ENCODE measurements around the gene FOXB1.

GRCh38 chr15:59963322-59963721 lies 40.8 kb upstream of the FOXB1 start:
- TF ChIP-seq ZNF562 (CRISPR knock-in tag; IDR thresholded peaks at IDR 0.05; ENCODE audit: borderline replicate concordance) = no peak
- TF ChIP-seq, protein P1, sequence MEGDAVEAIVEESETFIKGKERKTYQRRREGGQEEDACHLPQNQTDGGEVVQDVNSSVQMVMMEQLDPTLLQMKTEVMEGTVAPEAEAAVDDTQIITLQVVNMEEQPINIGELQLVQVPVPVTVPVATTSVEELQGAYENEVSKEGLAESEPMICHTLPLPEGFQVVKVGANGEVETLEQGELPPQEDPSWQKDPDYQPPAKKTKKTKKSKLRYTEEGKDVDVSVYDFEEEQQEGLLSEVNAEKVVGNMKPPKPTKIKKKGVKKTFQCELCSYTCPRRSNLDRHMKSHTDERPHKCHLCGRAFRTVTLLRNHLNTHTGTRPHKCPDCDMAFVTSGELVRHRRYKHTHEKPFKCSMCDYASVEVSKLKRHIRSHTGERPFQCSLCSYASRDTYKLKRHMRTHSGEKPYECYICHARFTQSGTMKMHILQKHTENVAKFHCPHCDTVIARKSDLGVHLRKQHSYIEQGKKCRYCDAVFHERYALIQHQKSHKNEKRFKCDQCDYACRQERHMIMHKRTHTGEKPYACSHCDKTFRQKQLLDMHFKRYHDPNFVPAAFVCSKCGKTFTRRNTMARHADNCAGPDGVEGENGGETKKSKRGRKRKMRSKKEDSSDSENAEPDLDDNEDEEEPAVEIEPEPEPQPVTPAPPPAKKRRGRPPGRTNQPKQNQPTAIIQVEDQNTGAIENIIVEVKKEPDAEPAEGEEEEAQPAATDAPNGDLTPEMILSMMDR (CRISPR knock-in tag; IDR thresholded peaks at IDR 0.05) = no peak
- no peak for TF ChIP-seq SMAD3 (CRISPR knock-in tag; IDR thresholded peaks at IDR 0.05)
- TF ChIP-seq, protein P2, sequence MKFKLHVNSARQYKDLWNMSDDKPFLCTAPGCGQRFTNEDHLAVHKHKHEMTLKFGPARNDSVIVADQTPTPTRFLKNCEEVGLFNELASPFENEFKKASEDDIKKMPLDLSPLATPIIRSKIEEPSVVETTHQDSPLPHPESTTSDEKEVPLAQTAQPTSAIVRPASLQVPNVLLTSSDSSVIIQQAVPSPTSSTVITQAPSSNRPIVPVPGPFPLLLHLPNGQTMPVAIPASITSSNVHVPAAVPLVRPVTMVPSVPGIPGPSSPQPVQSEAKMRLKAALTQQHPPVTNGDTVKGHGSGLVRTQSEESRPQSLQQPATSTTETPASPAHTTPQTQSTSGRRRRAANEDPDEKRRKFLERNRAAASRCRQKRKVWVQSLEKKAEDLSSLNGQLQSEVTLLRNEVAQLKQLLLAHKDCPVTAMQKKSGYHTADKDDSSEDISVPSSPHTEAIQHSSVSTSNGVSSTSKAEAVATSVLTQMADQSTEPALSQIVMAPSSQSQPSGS (CRISPR knock-in tag; IDR thresholded peaks at IDR 0.05) = no peak
- no peak for TF ChIP-seq RFX5 (IDR thresholded peaks at IDR 0.05; ENCODE audit: low read depth, low read length)
- no peak for TF ChIP-seq HNF1A (IDR thresholded peaks at IDR 0.05; ENCODE audit: low read depth)
- TF ChIP-seq HNF1A (CRISPR knock-in tag; IDR thresholded peaks at IDR 0.05; ENCODE audit: borderline replicate concordance) = no peak
- no peak for TF ChIP-seq BRCA1 (CRISPR knock-in tag; IDR thresholded peaks at IDR 0.05)
- no peak for TF ChIP-seq POLR2AphosphoS5 (IDR thresholded peaks at IDR 0.05; ENCODE audit: low read depth, low read length)
